GM19043 (cell line): ENCODE results near the gene ADCY2.

ENCODE experiments used
- ATAC-seq: cut with Tn5 transposase; IDR thresholded peaks from one replicate; pipeline ENCODE4 v1.9.1; 2021; ENCODE audit warnings: low read depth; ENCODE audit not compliant: unreplicated experiment

The ADCY2 gene

GRCh38 chr5:7811715-7812114 is 415.8 kb downstream of the ADCY2 start:
- ATAC-seq: no peak

GRCh38 chr5:7813007-7813406 is 417.1 kb downstream of the ADCY2 start:
- no peak for ATAC-seq

GRCh38 chr5:7813576-7813975 is 417.6 kb downstream of the ADCY2 start:
- ATAC-seq: no peak

- no peak for ATAC-seq
Measured at GRCh38 chr5:7814816-7815215, 418.9 kb downstream of the ADCY2 start.

GRCh38 chr5:7815892-7816534 is 420.1 kb downstream of the ADCY2 start:
- ATAC-seq: peak; percentile 85

GRCh38 chr5:7816535-7816901 is 420.6 kb downstream of the ADCY2 start:
- ATAC-seq: peak; percentile 17

GRCh38 chr5:7822449-7822848 is 426.5 kb downstream of the ADCY2 start:
- no peak for ATAC-seq

- no peak for ATAC-seq
Measured at GRCh38 chr5:7823594-7823993, 427.7 kb downstream of the ADCY2 start.

- ATAC-seq: no peak
Measured at GRCh38 chr5:7824995-7825394, 429.1 kb downstream of the ADCY2 start.

- no peak for ATAC-seq
Measured at GRCh38 chr5:7825630-7826029, 429.7 kb downstream of the ADCY2 start.

- ATAC-seq: no peak
Measured at GRCh38 chr5:7827610-7828009, 431.7 kb downstream of the ADCY2 start.

GRCh38 chr5:7828269-7828668 is 432.3 kb downstream of the ADCY2 start:
- no peak for ATAC-seq

- no peak for ATAC-seq
Measured at GRCh38 chr5:7834982-7835381, 439.0 kb downstream of the ADCY2 start.

- no peak for ATAC-seq
Measured at GRCh38 chr5:7837403-7837802, 441.5 kb downstream of the ADCY2 start.

GRCh38 chr5:7842531-7842930 is 446.6 kb downstream of the ADCY2 start:
- ATAC-seq: no peak

- ATAC-seq: no peak
Measured at GRCh38 chr5:7844901-7845300, 449.0 kb downstream of the ADCY2 start.

GRCh38 chr5:7845557-7845956 is 449.6 kb downstream of the ADCY2 start:
- ATAC-seq: no peak

GRCh38 chr5:7846327-7846726 is 450.4 kb downstream of the ADCY2 start:
- no peak for ATAC-seq

GRCh38 chr5:7848296-7848695 is 452.4 kb downstream of the ADCY2 start:
- no peak for ATAC-seq

- ATAC-seq: no peak
Measured at GRCh38 chr5:7849681-7850394, 453.9 kb downstream of the ADCY2 start.

GRCh38 chr5:7850395-7851239 is 454.7 kb downstream of the ADCY2 start, which contains the start of gene CFAP90:
Gene CFAP90 (minus strand): TSS chr5:7851133. CDS start chr5:7851021, 112 bp downstream.
- ATAC-seq: no peak
